Trophoblast cell (in vitro differentiated cells and primary cell): ENCODE results near the gene KHDC4.
"Not testable (repeated sequence)": the region's sequence is repeated elsewhere in the genome, so short reads cannot be mapped to it uniquely, and the experiment has no call there.

ENCODE experiments used
- DNase-seq, 2 donors: peaks; one replicate each; pipeline ENCODE4 v3.0.0-alpha.2; 2016
- H2AFZ ChIP-seq: 2 replicates; pipeline ENCODE4 v1.6.1; 2013; ENCODE audit warnings: low read length, moderate library complexity, mild to moderate bottlenecking; ENCODE audit not compliant: insufficient read depth, poor library complexity
- H2AK5ac ChIP-seq: 2 replicates; pipeline ENCODE4 v1.6.1; 2013; ENCODE audit warnings: mild to moderate bottlenecking, low read length
- H2BK120ac ChIP-seq: 2 replicates; pipeline ENCODE4 v1.6.1; 2013; ENCODE audit warnings: low read length, mild to moderate bottlenecking, moderate library complexity; ENCODE audit not compliant: insufficient read depth, poor library complexity
- H2BK12ac ChIP-seq: 2 replicates; pipeline ENCODE4 v1.6.1; 2013; ENCODE audit warnings: mild to moderate bottlenecking, low read length, moderate library complexity
- H2BK5ac ChIP-seq: 2 replicates; pipeline ENCODE4 v1.6.1; 2013; ENCODE audit warnings: low read length, low read depth, moderate library complexity, mild to moderate bottlenecking; ENCODE audit not compliant: poor library complexity
- H3K14ac ChIP-seq: 2 replicates; pipeline ENCODE4 v1.6.1; 2013; ENCODE audit warnings: mild to moderate bottlenecking, low read length
- H3K18ac ChIP-seq: 2 replicates; pipeline ENCODE4 v1.6.1; 2013; ENCODE audit warnings: mild to moderate bottlenecking, low read length
- H3K23ac ChIP-seq: 2 replicates; pipeline ENCODE4 v1.6.1; 2013; ENCODE audit warnings: low read length
- H3K27ac ChIP-seq: 2 replicates; pipeline ENCODE4 v1.5.1; 2013; ENCODE audit warnings: low read depth, mild to moderate bottlenecking, inconsistent platforms, low read length, moderate library complexity
- H3K27me3 ChIP-seq: 2 replicates; pipeline ENCODE4 v1.6.1; 2013; ENCODE audit warnings: inconsistent platforms, mild to moderate bottlenecking, low read length, moderate library complexity; ENCODE audit not compliant: insufficient read depth
- H3K36me3 ChIP-seq, 2 experiments: 1 replicate in 1 of 2; 2 replicates in 1 of 2; pipeline ENCODE4 v1.6.1; 2013; ENCODE audit warnings: low read length in 2 of 2, mild to moderate bottlenecking in 2 of 2, moderate library complexity in 1 of 2; ENCODE audit not compliant: insufficient read depth in 2 of 2, control insufficient read depth in 1 of 2
- H3K4ac ChIP-seq: 2 replicates; pipeline ENCODE4 v1.6.1; 2013; ENCODE audit warnings: low read depth, mild to moderate bottlenecking, low read length, moderate library complexity
- H3K4me1 ChIP-seq, 2 experiments: 1 replicate in 1 of 2; 2 replicates in 1 of 2; pipeline ENCODE4 v1.6.1; 2013; ENCODE audit warnings: low read length in 2 of 2, mild to moderate bottlenecking in 2 of 2, moderate library complexity in 1 of 2; ENCODE audit not compliant: insufficient read depth in 2 of 2, control insufficient read depth in 1 of 2
- H3K4me2 ChIP-seq: 2 replicates; pipeline ENCODE4 v1.6.1; 2013; ENCODE audit warnings: inconsistent platforms, mild to moderate bottlenecking, low read length, moderate library complexity
- H3K4me3 ChIP-seq: 2 replicates; pipeline ENCODE4 v1.5.1; 2013; ENCODE audit warnings: mild to moderate bottlenecking, low read depth, low read length, inconsistent platforms
- H3K79me1 ChIP-seq: one replicate; pipeline ENCODE4 v1.6.1; 2013; ENCODE audit warnings: low read length
- H3K79me2 ChIP-seq: 2 replicates; pipeline ENCODE4 v1.6.1; 2013; ENCODE audit warnings: low read length, mild to moderate bottlenecking; ENCODE audit not compliant: control insufficient read depth, insufficient read depth, poor library complexity
- H3K9ac ChIP-seq: 2 replicates; pipeline ENCODE4 v1.6.1; 2013; ENCODE audit warnings: mild to moderate bottlenecking, low read length
- H3K9me3 ChIP-seq: 2 replicates; pipeline ENCODE4 v1.6.1; 2013; ENCODE audit warnings: low read depth, mild to moderate bottlenecking, control low read depth, inconsistent platforms, low read length; ENCODE audit not compliant: insufficient read depth
- H4K12ac ChIP-seq: 2 replicates; pipeline ENCODE4 v1.6.1; 2013; ENCODE audit warnings: low read depth, mild to moderate bottlenecking, low read length, moderate library complexity
- H4K8ac ChIP-seq: 2 replicates; pipeline ENCODE4 v1.6.1; 2013; ENCODE audit warnings: low read depth, mild to moderate bottlenecking, low read length, moderate library complexity
- H4K91ac ChIP-seq: one replicate; pipeline ENCODE4 v1.6.1; 2013; ENCODE audit warnings: low read depth, mild to moderate bottlenecking, low read length, moderate library complexity
- WGBS: extraction: QIAGEN DNeasy Blood & Tissue Kit; methylation state at CpG from one replicate; pipeline ENCODE4 v1.1.7; 2013; ENCODE audit warnings: missing lambda C conversion rate; ENCODE audit not compliant: insufficient read length, insufficient coverage; ENCODE audit errors: extremely low coverage; 5-methylcytosine and 5-hydroxymethylcytosine counted together

KHDC4 gene

GRCh38 chr1:155931332-155932038 lies 2.7 kb downstream of the KHDC4 start:
- Histone ChIP-seq H3K14ac (no peak overlapping the region), H3K4me1 (peaks cover 7 to 8% of the 10 kb centered on the region in 2 experiments), H4K12ac (no peak overlapping the region), H3K27ac (no peak overlapping the region), H3K79me2 (peaks cover 13% of the 10 kb centered on the region), H2AK5ac (no peak overlapping the region), H3K23ac (no peak overlapping the region), H2BK5ac (no peak overlapping the region), H4K91ac (no peak overlapping the region), H4K8ac (no peak overlapping the region), H3K9ac (no peak overlapping the region), H3K4ac (peak overlapping the region; percentile 43), H2BK12ac (no peak overlapping the region), H3K36me3 (peaks cover 33 to 45% of the 10 kb centered on the region in 2 experiments), H3K79me1 (peaks cover 6% of the 10 kb centered on the region), H3K4me3 (no peak overlapping the region), H3K9me3 (no peaks in the 10 kb centered on the region), H2BK120ac (no peak overlapping the region), H3K27me3 (no peaks in the 10 kb centered on the region), H2AFZ (no peak overlapping the region), H3K4me2 (no peak overlapping the region), H3K18ac (no peak overlapping the region)
- DNase-seq = no peak
- no CpG with 5 or more reads among the region's 7 CpGs for WGBS

GRCh38 chr1:155930725-155931124 lies 3.5 kb downstream of the KHDC4 start:
- no CpG with 5 or more reads among the region's 10 CpGs for WGBS
- H3K4me1 ChIP-seq, H3K9ac ChIP-seq, H4K8ac ChIP-seq, H3K18ac ChIP-seq, H3K9me3 ChIP-seq, H2BK12ac ChIP-seq, H2AFZ ChIP-seq, DNase-seq, H3K27me3 ChIP-seq, H3K4ac ChIP-seq, H3K4me2 ChIP-seq, H3K14ac ChIP-seq, H2AK5ac ChIP-seq, H2BK5ac ChIP-seq, H4K91ac ChIP-seq, H3K27ac ChIP-seq, H3K23ac ChIP-seq, H3K4me3 ChIP-seq, H2BK120ac ChIP-seq, H3K79me1 ChIP-seq, H4K12ac ChIP-seq: not testable (repeated sequence)
- peaks cover 37 to 51% of the 10 kb centered on the region in 2 experiments for H3K36me3 ChIP-seq
- peaks cover 13% of the 10 kb centered on the region for H3K79me2 ChIP-seq

- H3K27me3 ChIP-seq = no peaks in the 10 kb centered on the region
- H3K4me3 ChIP-seq = no peak overlapping the region
- no CpG with 5 or more reads among the region's 5 CpGs for WGBS
- no peak overlapping the region for H3K4ac ChIP-seq
- H3K18ac ChIP-seq = no peak overlapping the region
- no peak overlapping the region for H3K4me2 ChIP-seq
- no peak overlapping the region for H3K14ac ChIP-seq
- H3K4me1 ChIP-seq = peaks cover 5 to 8% of the 10 kb centered on the region in 2 experiments
- peaks cover 12% of the 10 kb centered on the region for H3K79me2 ChIP-seq
- H3K27ac ChIP-seq = no peak overlapping the region
- H2BK5ac ChIP-seq = no peak overlapping the region
- peaks cover 4% of the 10 kb centered on the region for H3K79me1 ChIP-seq
- H3K9me3 ChIP-seq = no peaks in the 10 kb centered on the region
- H2AFZ ChIP-seq = no peak overlapping the region
- no peak overlapping the region for H4K91ac ChIP-seq
- H4K8ac ChIP-seq = no peak overlapping the region
- no peak overlapping the region for H3K9ac ChIP-seq
- no peak overlapping the region for H2BK120ac ChIP-seq
- no peak overlapping the region for H3K23ac ChIP-seq
- no peak overlapping the region for H4K12ac ChIP-seq
- H2AK5ac ChIP-seq = no peak overlapping the region
- no peak for DNase-seq
- peaks cover 51 to 66% of the 10 kb centered on the region in 2 experiments for H3K36me3 ChIP-seq
- H2BK12ac ChIP-seq = no peak overlapping the region
Measured at GRCh38 chr1:155929057-155929456, 5.2 kb downstream of the KHDC4 start.

GRCh38 chr1:155925506-155925905 lies 8.7 kb downstream of the KHDC4 start:
- DNase-seq = no peak
- no peaks in the 10 kb centered on the region for H3K79me1 ChIP-seq
- no CpG with 5 or more reads among the region's 2 CpGs for WGBS

More at GRCh38 chr1:155925506-155925905, 8.7 kb downstream of the KHDC4 start:
- no peak overlapping the region for H4K8ac ChIP-seq
- H3K18ac ChIP-seq = no peak overlapping the region
- no peak overlapping the region for H3K9ac ChIP-seq
- H3K4me3 ChIP-seq = no peak overlapping the region
- H3K27ac ChIP-seq = no peak overlapping the region
- no peak overlapping the region for H4K91ac ChIP-seq
- no peak overlapping the region for H2AFZ ChIP-seq
- no peak overlapping the region for H2AK5ac ChIP-seq
- no peak overlapping the region for H3K14ac ChIP-seq
- no peak overlapping the region for H2BK120ac ChIP-seq
- H3K4ac ChIP-seq = no peak overlapping the region
- no peaks in the 10 kb centered on the region for H3K79me2 ChIP-seq
- H3K23ac ChIP-seq = no peak overlapping the region
- no peak overlapping the region for H2BK12ac ChIP-seq
- no peak overlapping the region for H4K12ac ChIP-seq
- peaks cover 46 to 74% of the 10 kb centered on the region in 2 experiments for H3K36me3 ChIP-seq
- no peak overlapping the region for H3K4me2 ChIP-seq
- no peaks in the 10 kb centered on the region for H3K9me3 ChIP-seq
- H2BK5ac ChIP-seq = no peak overlapping the region
- no peaks in the 10 kb centered on the region for H3K4me1 ChIP-seq
- no peaks in the 10 kb centered on the region for H3K27me3 ChIP-seq
